GM12878 (cell line): ENCODE data around the gene NLRP9. TPM values are rescaled to one million over a fixed set of nuclear protein-coding genes. Genes with fewer than 3 reads are reported as not detected.
A peak's percentile ranks its signal among the peaks of the same experiment; 100 is the strongest.

Experiments
- ATAC-seq: fragments of 200-7000 bp; cut with Tn5 transposase; 3 replicates; pipeline ENCODE4 v1.9.1; 2020; ENCODE audit warnings: mild to moderate bottlenecking, moderate library complexity
- BruUV-seq: library from RNA; stranded (reverse); fragments of 400-500 nt; replicated peaks from 2 replicates; lab custom pipeline; 2021; lab: Mats Ljungman, UMichigan
- CTCF ChIA-PET: fragments of 300-600 bp; sonication (Branson Sonifier 250); formaldehyde crosslinking; extraction: SDS; loops from one replicate; lab custom pipeline; 2021; ENCODE audit warnings: inconsistent platforms; lab: Yijun Ruan, JAX
- POLR2A ChIA-PET: fragments of 350-600 bp; formaldehyde crosslinking; extraction: SDS; loops from one replicate; lab custom pipeline; 2021; ENCODE audit warnings: inconsistent platforms; lab: Charles Lee
- RAD21 ChIA-PET: fragments of 300-600 bp; sonication (Branson Sonifier 250); formaldehyde crosslinking; loops from one replicate; lab custom pipeline; 2023; ENCODE audit warnings: antibody characterized with exemption; ENCODE audit not compliant: unreplicated experiment; lab: Charles Lee
- SMC1A ChIA-PET: fragments of 300-600 bp; sonication (Branson Sonifier 250); formaldehyde crosslinking; loops from one replicate; lab custom pipeline; 2023; ENCODE audit not compliant: unreplicated experiment, uncharacterized antibody; lab: Charles Lee
- DNase-seq: peaks from one replicate; pipeline ENCODE4 v3.0.0-alpha.2; 2011; ENCODE audit warnings: low read depth, low spot score
- FAIRE-seq: peaks from 3 replicates; lab custom pipeline; 2011; peaks lifted over from hg19 to GRCh38; lab: Jason Lieb, UNC
- H2AFZ ChIP-seq: 2 replicates; pipeline ENCODE4 v1.6.0; 2011; ENCODE audit warnings: low read depth, low read length, control low read depth; ENCODE audit not compliant: control insufficient read depth
- H3K27ac ChIP-seq: 2 replicates; pipeline ENCODE4 v1.5.1; 2011; ENCODE audit warnings: control low read depth; ENCODE audit not compliant: control insufficient read depth, insufficient read depth
- H3K27me3 ChIP-seq, 2 experiments: replicated peaks in 1 of 2; 2 replicates each; pipeline versions ENCODE4 v1.6.0 to v1.6.1; 2011; ENCODE audit warnings: low read length in 1 of 2; ENCODE audit not compliant: control insufficient read depth in 2 of 2, insufficient read depth in 2 of 2
- H3K36me3 ChIP-seq, 2 experiments: 2 replicates each; pipeline ENCODE4 v1.5.1; 2011; ENCODE audit warnings: low read length in 1 of 2; ENCODE audit not compliant: control insufficient read depth in 2 of 2, insufficient read depth in 2 of 2
- H3K4me1 ChIP-seq: 2 replicates; pipeline ENCODE4 v1.6.1; 2011; ENCODE audit warnings: mild to moderate bottlenecking, low read length, moderate library complexity, mixed read lengths; ENCODE audit not compliant: control insufficient read depth, insufficient read depth
- H3K4me2 ChIP-seq: 2 replicates; pipeline ENCODE4 v1.6.0; 2011; ENCODE audit warnings: control low read depth; ENCODE audit not compliant: control insufficient read depth, insufficient read depth
- H3K4me3 ChIP-seq: fragments of 200-600 bp; sonication (generic); 2 replicates; pipeline ENCODE4 v1.5.1; 2016
- H3K79me2 ChIP-seq: 2 replicates; pipeline ENCODE4 v1.6.0; 2011; ENCODE audit warnings: low read length; ENCODE audit not compliant: control insufficient read depth, insufficient read depth
- H3K9ac ChIP-seq: 2 replicates; pipeline ENCODE4 v1.8.0; 2011; ENCODE audit warnings: low read length, control low read depth, mixed read lengths; ENCODE audit not compliant: control insufficient read depth, insufficient read depth
- H3K9me3 ChIP-seq: replicated peaks from 3 replicates; pipeline ENCODE4 v1.5.1; 2011; ENCODE audit warnings: mild to moderate bottlenecking, low read length; ENCODE audit not compliant: control insufficient read depth, insufficient read depth
- H4K20me1 ChIP-seq: 2 replicates; pipeline ENCODE4 v1.6.0; 2011; ENCODE audit not compliant: control insufficient read depth, insufficient read depth
- ATF2 ChIP-seq: IDR thresholded peaks from 2 replicates; pipeline ENCODE4 v1.6.1; 2012; ENCODE audit warnings: low read length, inconsistent platforms
- CBFB ChIP-seq: IDR thresholded peaks from 2 replicates; pipeline ENCODE4 v1.6.1; 2016; ENCODE audit warnings: antibody characterized with exemption, low read depth
- CUX1 ChIP-seq: IDR thresholded peaks from 2 replicates; pipeline ENCODE4 v1.6.1; 2012; ENCODE audit warnings: improper control_type of control experiment, low read depth, low read length; ENCODE audit not compliant: insufficient replicate concordance
- JUND ChIP-seq: IDR thresholded peaks from 2 replicates; pipeline ENCODE4 v1.6.1; 2012; ENCODE audit warnings: low read depth, mild to moderate bottlenecking, low read length, improper control_type of control experiment, moderate library complexity
- MAX ChIP-seq: IDR thresholded peaks from 2 replicates; pipeline ENCODE4 v1.6.1; 2012; ENCODE audit warnings: low read depth, low read length, improper control_type of control experiment
- RAD21 ChIP-seq: IDR thresholded peaks from 2 replicates; pipeline ENCODE4 v1.6.1; 2011; ENCODE audit warnings: mild to moderate bottlenecking, low read depth, low read length, moderate library complexity; ENCODE audit not compliant: insufficient read depth
- SMARCA5 ChIP-seq: fragments of 450-650 bp; IDR thresholded peaks from 2 replicates; pipeline ENCODE4 v1.6.1; 2017; ENCODE audit warnings: mild to moderate bottlenecking
- SMC3 ChIP-seq: IDR thresholded peaks from 2 replicates; pipeline ENCODE4 v1.6.1; 2011; ENCODE audit warnings: low read length, improper control_type of control experiment, borderline replicate concordance
- ZNF217 ChIP-seq: fragments of 450-650 bp; IDR thresholded peaks from 2 replicates; pipeline ENCODE4 v1.6.1; 2017; ENCODE audit warnings: antibody characterized with exemption, mild to moderate bottlenecking
- ZNF384 ChIP-seq: IDR thresholded peaks from 2 replicates; pipeline ENCODE4 v1.6.1; 2012; ENCODE audit warnings: low read depth, mild to moderate bottlenecking, low read length, improper control_type of control experiment, borderline replicate concordance
- WGBS: methylation state at CpG from one replicate; pipeline ENCODE4 v1.1.6; 2016; ENCODE audit warnings: low lambda C conversion rate; ENCODE audit not compliant: insufficient replicate concordance, insufficient coverage; ENCODE audit errors: missing lambda C conversion rate; 5-methylcytosine and 5-hydroxymethylcytosine counted together
- in situ Hi-C: fragments of 300-500 bp; cut with MboI; formaldehyde crosslinking; loops from 9 replicates; pipeline ENCODE4 v1.14.3; 2018; ENCODE audit warnings: mixed read lengths
- intact Hi-C: fragments of 100-400 bp; cut with micrococcal nuclease; formaldehyde crosslinking; loops from one replicate; pipeline ENCODE4 v1.14.2; 2022; ENCODE audit not compliant: unreplicated experiment
- polyA plus RNA-seq, 11 experiments: library from polyadenylated mRNA; depleted of rRNA in 4 of 11; unstranded in 6 of 11; stranded (reverse) in 5 of 11; fragments of >200 nt; fragmentation: Nextera tagmentation in 4 of 11; fragmentation: Illumina TruSeq in 1 of 11; extraction: Ambion mirVana in 4 of 11; extraction: Trizol in 1 of 11; gene quantifications; 1 replicate in 1 of 11; 2 replicates in 10 of 11; pipeline versions ENCODE4 v1.2.1 to v1.2.3, GENCODE V29; 2011 to 2016; ENCODE audit warnings: inconsistent platforms in 2 of 11, missing spikeins in 2 of 11, low read depth in 1 of 11
- total RNA-seq, 4 experiments: library from RNA; depleted of rRNA in 3 of 4; stranded (reverse); fragments of >200 nt in 3 of 4; fragmentation: Illumina TruSeq in 1 of 4; extraction: Trizol in 1 of 4; gene quantifications; 2 replicates each; pipeline versions ENCODE4 v1.2.1 to v1.2.3, GENCODE V29; 2013 to 2021

NLRP9 gene
- total and polyA plus RNA-seq, 10 of the 15 experiments (the other 5 are each of a cell fraction or from before 2014, with no cell fraction given), result not detected

- Histone ChIP-seq H3K9me3 (no peaks in the 10 kb centered on the region), H3K27me3 (no peaks in the 10 kb centered on the region), H3K4me3 (peak overlapping the region; percentile 92), H3K4me1 (peaks cover 22% of the 10 kb centered on the region), H3K9ac (peak overlapping the region; percentile 97), H3K4me2 (no peak overlapping the region; the same call in 1 of the 2 replicates), H2AFZ (no peak overlapping the region), H3K27ac (no peak overlapping the region), H3K79me2 (peaks cover 48% of the 10 kb centered on the region), H3K36me3 (peaks cover 13 to 26% of the 10 kb centered on the region in 2 experiments)
- ChIA-PET SMC1A (no interaction called here), RAD21 (no interaction called here), POLR2A (interaction anchor here (1.4 kb wide), 1 partner anchor 17 kb away, joined by 5 read pairs; no protein-coding TSS in a partner anchor), CTCF (no interaction called here)
- WGBS, result 15% methylated on average over 17 of the region's 17 CpGs
- no peak for FAIRE-seq
- ATAC-seq, result no peak
- no TSS peak for BruUV-seq
- DNase-seq, result no peak
- intact Hi-C loops, result no loop called here
- in situ Hi-C loops, result loop anchor here (25.0 kb wide), 1 partner anchor 1537 kb away; the partner anchor contains the start of gene CNOT3
- no peak for TF ChIP-seq SMARCA5
- 0 out of 2 replicates have a peak, but pooled peaks have one; percentile 28 for TF ChIP-seq ATF2
- TF ChIP-seq, all 136 proteins: peak for 1
- H4K20me1 ChIP-seq, result peaks cover 10% of the 10 kb centered on the region
Measured at GRCh38 chr19:55674459-55674840, 63.8 kb downstream of the NLRP9 start.

GRCh38 chr19:55673889-55674288 is 64.3 kb downstream of the NLRP9 start:
- intact Hi-C loops, result no loop called here
- TF ChIP-seq CBFB (no peak), ZNF384 (no peak), RAD21 (no peak), SMC3 (no peak), MAX (no peak), JUND (no peak), CUX1 (no peak), ZNF217 (no peak)

More at GRCh38 chr19:55673889-55674288, 64.3 kb downstream of the NLRP9 start:
- no peak overlapping the region for H3K9ac ChIP-seq
- in situ Hi-C loops, result loop anchor here (25.0 kb wide), 1 partner anchor 1537 kb away; the partner anchor contains the start of gene CNOT3
- no TSS peak for BruUV-seq
- H3K36me3 ChIP-seq, result peaks cover 11 to 28% of the 10 kb centered on the region in 2 experiments
- POLR2A ChIA-PET, result interaction anchor here (1.2 to 1.4 kb wide), 2 partner anchors 17 kb away, joined by 3 to 5 read pairs; no protein-coding TSS in a partner anchor
- peaks cover 10% of the 10 kb centered on the region for H4K20me1 ChIP-seq
- RAD21 ChIA-PET, result interaction anchor here (0.7 kb wide), 1 partner anchor 16 kb away, joined by 4 read pairs; no protein-coding TSS in a partner anchor
- WGBS, result 79% methylated on average over 7 of the region's 15 CpGs
- CTCF ChIA-PET, result interaction anchor here (1.1 to 3.6 kb wide), 2 partner anchors 17 to 42 kb away, joined by 4 to 33 read pairs; no protein-coding TSS in a partner anchor
- H3K4me3 ChIP-seq, result no peak overlapping the region
- no peak overlapping the region for H2AFZ ChIP-seq
- H3K79me2 ChIP-seq, result peaks cover 42% of the 10 kb centered on the region
- no peak for FAIRE-seq
- no peak overlapping the region for H3K27ac ChIP-seq
- no peaks in the 10 kb centered on the region for H3K9me3 ChIP-seq
- peaks cover 16% of the 10 kb centered on the region for H3K4me1 ChIP-seq
- SMC1A ChIA-PET, result interaction anchor here (0.7 kb wide), 1 partner anchor 133 kb away, joined by 3 read pairs; no protein-coding TSS in a partner anchor
- no peak for ATAC-seq
- H3K4me2 ChIP-seq, result no peak overlapping the region
- no peak for DNase-seq
- no peaks in the 10 kb centered on the region for H3K27me3 ChIP-seq
